ENCODE measurements around the gene ARHGEF28. TPM values are rescaled to one million over a fixed set of nuclear protein-coding genes. Genes with fewer than 3 reads are reported as not detected.

The ARHGEF28 gene
- total and polyA plus RNA-seq, 4 donors = 4.8 to 27.8 (median 12.7) TPM

GRCh38 chr5:73702534-73702933, 76.5 kb downstream of the ARHGEF28 start:
- Histone ChIP-seq H3K36me3 (ENCODE audit: control insufficient read depth in 1 of 2, insufficient read depth in 2 of 2, low read length in 1 of 2) (no peaks in the 10 kb centered on the region), H3K4me3 (ENCODE audit: low read length in 2 of 2) (no peak overlapping the region), H3K4me1 (ENCODE audit: control insufficient read depth in 1 of 2, insufficient read depth in 2 of 2, low read length in 2 of 2) (no peaks in the 10 kb centered on the region), H3K27me3 (ENCODE audit: control insufficient read depth in 1 of 2, insufficient read depth in 2 of 2, low read length in 1 of 2) (no peaks in the 10 kb centered on the region), H3K9me3 (ENCODE audit: control insufficient read depth, low read length) (no peaks in the 10 kb centered on the region), H3K27ac (ENCODE audit: low read depth in 1 of 2, low read length in 2 of 2) (no peak overlapping the region)
- intact Hi-C loops (cut with DNase I) = no loop called here
- WGBS, 2 donors = 67 to 72% methylated on average over 1 of the region's 1 CpG
- ATAC-seq (ENCODE audit: low FRiP score) (no peak), DNase-seq (no peak)

GRCh38 chr5:73702951-73703350, 77.0 kb downstream of the ARHGEF28 start:
- no peaks in the 10 kb centered on the region for H3K36me3 ChIP-seq (ENCODE audit: control insufficient read depth in 1 of 2, insufficient read depth in 2 of 2, low read length in 1 of 2)
- no peak overlapping the region for H3K27ac ChIP-seq (ENCODE audit: low read depth in 1 of 2, low read length in 2 of 2)
- ATAC-seq (ENCODE audit: low FRiP score) (no peak), DNase-seq (no peak)
- no peak overlapping the region for H3K4me3 ChIP-seq (ENCODE audit: low read length in 2 of 2)
- intact Hi-C loops (cut with DNase I) = no loop called here
- H3K27me3 ChIP-seq (ENCODE audit: control insufficient read depth in 1 of 2, insufficient read depth in 2 of 2, low read length in 1 of 2) = no peaks in the 10 kb centered on the region
- no peaks in the 10 kb centered on the region for H3K4me1 ChIP-seq (ENCODE audit: control insufficient read depth in 1 of 2, insufficient read depth in 2 of 2, low read length in 2 of 2)
- H3K9me3 ChIP-seq (ENCODE audit: control insufficient read depth, low read length) = no peaks in the 10 kb centered on the region

GRCh38 chr5:73705364-73705763, 79.4 kb downstream of the ARHGEF28 start:
- Histone ChIP-seq H3K27ac (ENCODE audit: low read depth in 1 of 2, low read length in 2 of 2) (no peak overlapping the region), H3K36me3 (ENCODE audit: control insufficient read depth in 1 of 2, insufficient read depth in 2 of 2, low read length in 1 of 2) (no peaks in the 10 kb centered on the region), H3K9me3 (ENCODE audit: control insufficient read depth, low read length) (no peaks in the 10 kb centered on the region), H3K27me3 (ENCODE audit: control insufficient read depth in 1 of 2, insufficient read depth in 2 of 2, low read length in 1 of 2) (no peaks in the 10 kb centered on the region), H3K4me1 (ENCODE audit: control insufficient read depth in 1 of 2, insufficient read depth in 2 of 2, low read length in 2 of 2) (no peaks in the 10 kb centered on the region), H3K4me3 (ENCODE audit: low read length in 2 of 2) (no peak overlapping the region)
- ATAC-seq (ENCODE audit: low FRiP score) = no peak
- intact Hi-C loops (cut with DNase I) = loop anchor here in 1 of 2 donors (5.0 kb wide), 1 partner anchor 42 kb away; no protein-coding TSS in a partner anchor
- DNase-seq = no peak

- H3K27ac ChIP-seq (ENCODE audit: low read depth in 1 of 2, low read length in 2 of 2) = peak overlapping the region; percentile 11 to 82
- WGBS, 2 donors = 46 to 65% methylated on average over 5 of the region's 5 CpGs
- intact Hi-C loops (cut with DNase I) = loop anchor here in 1 of 2 donors (5.0 kb wide), 1 partner anchor 40 kb away; no protein-coding TSS in a partner anchor
- no peaks in the 10 kb centered on the region for H3K27me3 ChIP-seq (ENCODE audit: control insufficient read depth in 1 of 2, insufficient read depth in 2 of 2, low read length in 1 of 2)
- H3K9me3 ChIP-seq (ENCODE audit: control insufficient read depth, low read length) = no peaks in the 10 kb centered on the region
- H3K4me3 ChIP-seq (ENCODE audit: low read length in 2 of 2) = no peak overlapping the region
- DNase-seq = no peak
- H3K36me3 ChIP-seq (ENCODE audit: control insufficient read depth in 1 of 2, insufficient read depth in 2 of 2, low read length in 1 of 2) = no peaks in the 10 kb centered on the region
- peak; percentile 11 for ATAC-seq (ENCODE audit: low FRiP score)
- H3K4me1 ChIP-seq (ENCODE audit: control insufficient read depth in 1 of 2, insufficient read depth in 2 of 2, low read length in 2 of 2) = no peaks in the 10 kb centered on the region
Measured at GRCh38 chr5:73706963-73707362, 81.0 kb downstream of the ARHGEF28 start.

- 95 to 97% methylated on average over 5 of the region's 5 CpGs for WGBS, 2 donors
Measured at GRCh38 chr5:73709536-73710129, 83.6 kb downstream of the ARHGEF28 start.

GRCh38 chr5:73716284-73716808, 90.3 kb downstream of the ARHGEF28 start:
- Histone ChIP-seq H3K36me3 (ENCODE audit: control insufficient read depth in 1 of 2, insufficient read depth in 2 of 2, low read length in 1 of 2) (no peaks in the 10 kb centered on the region), H3K27me3 (ENCODE audit: control insufficient read depth in 1 of 2, insufficient read depth in 2 of 2, low read length in 1 of 2) (no peaks in the 10 kb centered on the region), H3K4me3 (ENCODE audit: low read length in 2 of 2) (no peak overlapping the region), H3K4me1 (ENCODE audit: control insufficient read depth in 1 of 2, insufficient read depth in 2 of 2, low read length in 2 of 2) (peaks cover 0 to 1% of the 10 kb centered on the region in 2 donors), H3K9me3 (ENCODE audit: control insufficient read depth, low read length) (no peaks in the 10 kb centered on the region), H3K27ac (ENCODE audit: low read depth in 1 of 2, low read length in 2 of 2) (no peak overlapping the region)
- 96 to 98% methylated on average over 3 of the region's 3 CpGs for WGBS, 2 donors
- ATAC-seq (ENCODE audit: low FRiP score) = no peak
- no peak for DNase-seq
- intact Hi-C loops (cut with DNase I) = no loop called here

More at GRCh38 chr5:73709536-73710129, 83.6 kb downstream of the ARHGEF28 start:
- Histone ChIP-seq H3K9me3 (ENCODE audit: control insufficient read depth, low read length) (no peaks in the 10 kb centered on the region), H3K27ac (ENCODE audit: low read depth in 1 of 2, low read length in 2 of 2) (no peak overlapping the region), H3K36me3 (ENCODE audit: control insufficient read depth in 1 of 2, insufficient read depth in 2 of 2, low read length in 1 of 2) (no peaks in the 10 kb centered on the region), H3K4me1 (ENCODE audit: control insufficient read depth in 1 of 2, insufficient read depth in 2 of 2, low read length in 2 of 2) (no peaks in the 10 kb centered on the region), H3K4me3 (ENCODE audit: low read length in 2 of 2) (no peak overlapping the region), H3K27me3 (ENCODE audit: control insufficient read depth in 1 of 2, insufficient read depth in 2 of 2, low read length in 1 of 2) (no peaks in the 10 kb centered on the region)
- ATAC-seq (ENCODE audit: low FRiP score) (no peak), DNase-seq (no peak)
- intact Hi-C loops (cut with DNase I) = loop anchor here in 1 of 2 donors (5.0 kb wide), 1 partner anchor 38 kb away; no protein-coding TSS in a partner anchor

GRCh38 chr5:73718762-73719161, 92.8 kb downstream of the ARHGEF28 start:
- no peak overlapping the region for H3K27ac ChIP-seq (ENCODE audit: low read depth in 1 of 2, low read length in 2 of 2)
- H3K4me3 ChIP-seq (ENCODE audit: low read length in 2 of 2) = no peak overlapping the region
- no peaks in the 10 kb centered on the region for H3K27me3 ChIP-seq (ENCODE audit: control insufficient read depth in 1 of 2, insufficient read depth in 2 of 2, low read length in 1 of 2)
- intact Hi-C loops (cut with DNase I) = no loop called here
- ATAC-seq (ENCODE audit: low FRiP score) (no peak), DNase-seq (no peak)
- H3K36me3 ChIP-seq (ENCODE audit: control insufficient read depth in 1 of 2, insufficient read depth in 2 of 2, low read length in 1 of 2) = no peaks in the 10 kb centered on the region
- 93 to 94% methylated on average over 3 of the region's 3 CpGs for WGBS, 2 donors
- no peaks in the 10 kb centered on the region for H3K9me3 ChIP-seq (ENCODE audit: control insufficient read depth, low read length)
- peaks cover 0 to 1% of the 10 kb centered on the region in 2 donors for H3K4me1 ChIP-seq (ENCODE audit: control insufficient read depth in 1 of 2, insufficient read depth in 2 of 2, low read length in 2 of 2)

- no peak for ATAC-seq (ENCODE audit: low FRiP score)
Measured at GRCh38 chr5:73719632-73720031, 93.6 kb downstream of the ARHGEF28 start.

GRCh38 chr5:73722231-73722630, 96.2 kb downstream of the ARHGEF28 start:
- no peak overlapping the region for H3K27ac ChIP-seq (ENCODE audit: low read depth in 1 of 2, low read length in 2 of 2)
- WGBS, 2 donors = 30 to 42% methylated on average over 1 of the region's 1 CpG

More at GRCh38 chr5:73719632-73720031, 93.6 kb downstream of the ARHGEF28 start:
- intact Hi-C loops (cut with DNase I) = no loop called here
- Histone ChIP-seq H3K27ac (ENCODE audit: low read depth in 1 of 2, low read length in 2 of 2) (no peak overlapping the region), H3K9me3 (ENCODE audit: control insufficient read depth, low read length) (no peaks in the 10 kb centered on the region), H3K4me1 (ENCODE audit: control insufficient read depth in 1 of 2, insufficient read depth in 2 of 2, low read length in 2 of 2) (peaks cover 0 to 1% of the 10 kb centered on the region in 2 donors), H3K36me3 (ENCODE audit: control insufficient read depth in 1 of 2, insufficient read depth in 2 of 2, low read length in 1 of 2) (no peaks in the 10 kb centered on the region), H3K4me3 (ENCODE audit: low read length in 2 of 2) (no peak overlapping the region), H3K27me3 (ENCODE audit: control insufficient read depth in 1 of 2, insufficient read depth in 2 of 2, low read length in 1 of 2) (no peaks in the 10 kb centered on the region)
- 68 to 78% methylated on average over 3 of the region's 3 CpGs for WGBS, 2 donors
- DNase-seq = no peak

More at GRCh38 chr5:73722231-73722630, 96.2 kb downstream of the ARHGEF28 start:
- Histone ChIP-seq H3K27me3 (ENCODE audit: control insufficient read depth in 1 of 2, insufficient read depth in 2 of 2, low read length in 1 of 2) (no peaks in the 10 kb centered on the region), H3K36me3 (ENCODE audit: control insufficient read depth in 1 of 2, insufficient read depth in 2 of 2, low read length in 1 of 2) (no peaks in the 10 kb centered on the region), H3K4me3 (ENCODE audit: low read length in 2 of 2) (no peak overlapping the region), H3K9me3 (ENCODE audit: control insufficient read depth, low read length) (no peaks in the 10 kb centered on the region), H3K4me1 (ENCODE audit: control insufficient read depth in 1 of 2, insufficient read depth in 2 of 2, low read length in 2 of 2) (no peaks in the 10 kb centered on the region)
- intact Hi-C loops (cut with DNase I) = no loop called here
- ATAC-seq (ENCODE audit: low FRiP score) = no peak
- DNase-seq = no peak
